Measurements from ENCODE around the gene EPHA4.

EPHA4 gene

DNA sequence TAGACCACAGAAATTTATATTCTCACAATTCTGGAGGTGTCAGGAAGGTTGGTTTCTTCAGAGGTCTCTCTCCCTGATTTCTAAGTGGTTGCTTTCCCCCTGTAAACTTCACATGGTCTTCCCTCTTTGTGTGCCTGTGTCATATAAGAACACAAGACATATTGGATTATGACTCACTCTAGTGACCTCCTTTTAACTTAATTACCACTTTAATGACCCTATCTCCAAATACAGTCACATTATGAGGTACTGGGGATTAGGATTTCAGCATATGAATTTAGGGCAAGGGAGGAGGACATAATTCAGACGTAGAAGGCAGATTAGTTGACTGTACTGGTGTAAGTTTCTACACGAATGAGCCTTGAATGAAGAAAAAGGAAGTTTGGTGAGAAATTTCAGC, 38.2 kb upstream of the EPHA4 start:
- POLR2A ChIA-PET, result no interaction called here
- 93% methylated on average over 2 of the region's 2 CpGs for WGBS (ENCODE audit: insufficient coverage)

DNA sequence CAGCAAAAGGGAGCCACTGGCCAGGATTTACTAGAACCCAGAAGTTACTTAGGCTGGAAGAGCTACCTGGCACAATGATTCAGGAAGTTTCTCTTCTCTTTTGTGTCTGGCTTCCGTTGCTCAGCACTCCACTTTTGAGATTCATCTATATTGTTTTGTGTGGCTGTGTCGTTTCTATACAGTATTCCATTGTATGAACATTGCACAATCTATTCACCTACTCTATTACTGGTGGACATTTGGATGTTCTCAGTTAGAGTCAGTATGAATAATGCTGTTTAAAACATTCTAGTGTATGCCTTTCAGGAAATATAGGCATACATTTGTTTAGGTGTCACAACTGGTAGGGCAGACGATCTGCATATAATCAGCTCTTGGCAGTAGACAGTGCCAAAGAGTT, 36.3 kb upstream of the EPHA4 start:
- Histone ChIP-seq H3K4me1 (ENCODE audit: control extremely low read depth in 1 of 4, control insufficient read depth in 4 of 4, insufficient read depth in 4 of 4, low read length in 3 of 4) (no peaks in the 10 kb centered on the region), H3K27me3 (replicated peaks in 2 of 5; ENCODE audit: control insufficient read depth in 4 of 5, insufficient read depth in 5 of 5, low read length in 4 of 5) (peaks cover 0 to 4% (median 0%) of the 10 kb centered on the region in 5 experiments), H3K27ac (ENCODE audit: insufficient read depth in 1 of 2, low read depth in 1 of 2, low read length in 2 of 2, poor library complexity in 1 of 2, severe bottlenecking in 2 of 2) (no peak overlapping the region), H3K9me3 (ENCODE audit: control extremely low read depth in 1 of 5, control insufficient read depth in 4 of 5, insufficient read depth in 2 of 5, low read depth in 1 of 5, low read length in 4 of 5) (no peaks in the 10 kb centered on the region), H3K4me3 (ENCODE audit: control insufficient read depth in 1 of 7, extremely low read depth in 1 of 7, insufficient read depth in 4 of 7, low read depth in 2 of 7, low read length in 6 of 7) (no peak overlapping the region), H3K36me3 (ENCODE audit: control insufficient read depth in 4 of 4, insufficient read depth in 4 of 4, low read length in 3 of 4) (no peaks in the 10 kb centered on the region)
- POLR2A ChIA-PET, result no interaction called here
- WGBS (ENCODE audit: insufficient coverage), result no CpG with 5 or more reads among the region's 3 CpGs
- no peak for DNase-seq
- CTCF ChIA-PET, result no interaction called here

More for the DNA sequence above, 38.2 kb upstream of the EPHA4 start:
- Histone ChIP-seq H3K4me3 (ENCODE audit: control insufficient read depth in 1 of 7, extremely low read depth in 1 of 7, insufficient read depth in 4 of 7, low read depth in 2 of 7, low read length in 6 of 7) (no peak overlapping the region), H3K27me3 (replicated peaks in 2 of 5; ENCODE audit: control insufficient read depth in 4 of 5, insufficient read depth in 5 of 5, low read length in 4 of 5) (peaks cover 0 to 2% (median 0%) of the 10 kb centered on the region in 5 experiments), H3K9me3 (ENCODE audit: control extremely low read depth in 1 of 5, control insufficient read depth in 4 of 5, insufficient read depth in 2 of 5, low read depth in 1 of 5, low read length in 4 of 5) (no peaks in the 10 kb centered on the region), H3K27ac (ENCODE audit: insufficient read depth in 1 of 2, low read depth in 1 of 2, low read length in 2 of 2, poor library complexity in 1 of 2, severe bottlenecking in 2 of 2) (no peak overlapping the region), H3K36me3 (ENCODE audit: control insufficient read depth in 4 of 4, insufficient read depth in 4 of 4, low read length in 3 of 4) (no peaks in the 10 kb centered on the region), H3K4me1 (ENCODE audit: control extremely low read depth in 1 of 4, control insufficient read depth in 4 of 4, insufficient read depth in 4 of 4, low read length in 3 of 4) (no peaks in the 10 kb centered on the region)
- CTCF ChIA-PET, result no interaction called here
- DNase-seq, result no peak

DNA sequence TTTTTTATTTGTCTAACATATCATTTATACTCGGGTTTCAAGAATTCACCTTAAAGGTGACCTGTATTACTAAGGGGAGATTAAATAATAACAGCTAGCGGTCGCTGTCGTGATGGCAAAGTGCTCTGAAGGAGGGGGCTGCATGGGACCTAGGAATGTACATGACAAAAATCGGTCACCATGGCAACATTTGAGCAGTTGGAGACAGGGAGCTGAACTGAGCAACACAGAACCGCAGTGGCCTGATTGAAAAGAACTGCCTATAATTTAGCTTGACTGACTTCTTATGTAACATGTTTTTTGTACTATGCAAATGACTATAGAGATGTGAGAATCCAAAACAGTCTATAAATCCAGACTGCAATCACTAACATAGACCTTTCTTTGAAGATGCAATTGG, 34.3 kb upstream of the EPHA4 start:
- Histone ChIP-seq H3K9me3 (ENCODE audit: control extremely low read depth in 1 of 5, control insufficient read depth in 4 of 5, insufficient read depth in 2 of 5, low read depth in 1 of 5, low read length in 4 of 5) (no peaks in the 10 kb centered on the region), H3K27me3 (replicated peaks in 2 of 5; ENCODE audit: control insufficient read depth in 4 of 5, insufficient read depth in 5 of 5, low read length in 4 of 5) (peaks cover 0 to 4% (median 0%) of the 10 kb centered on the region in 5 experiments), H3K36me3 (ENCODE audit: control insufficient read depth in 4 of 4, insufficient read depth in 4 of 4, low read length in 3 of 4) (no peaks in the 10 kb centered on the region), H3K27ac (ENCODE audit: insufficient read depth in 1 of 2, low read depth in 1 of 2, low read length in 2 of 2, poor library complexity in 1 of 2, severe bottlenecking in 2 of 2) (no peak overlapping the region), H3K4me3 (ENCODE audit: control insufficient read depth in 1 of 7, extremely low read depth in 1 of 7, insufficient read depth in 4 of 7, low read depth in 2 of 7, low read length in 6 of 7) (no peak overlapping the region), H3K4me1 (ENCODE audit: control extremely low read depth in 1 of 4, control insufficient read depth in 4 of 4, insufficient read depth in 4 of 4, low read length in 3 of 4) (no peaks in the 10 kb centered on the region)
- ChIA-PET CTCF (no interaction called here), POLR2A (no interaction called here)
- no peak for DNase-seq
- WGBS (ENCODE audit: insufficient coverage), result 95% methylated on average over 5 of the region's 6 CpGs

DNA sequence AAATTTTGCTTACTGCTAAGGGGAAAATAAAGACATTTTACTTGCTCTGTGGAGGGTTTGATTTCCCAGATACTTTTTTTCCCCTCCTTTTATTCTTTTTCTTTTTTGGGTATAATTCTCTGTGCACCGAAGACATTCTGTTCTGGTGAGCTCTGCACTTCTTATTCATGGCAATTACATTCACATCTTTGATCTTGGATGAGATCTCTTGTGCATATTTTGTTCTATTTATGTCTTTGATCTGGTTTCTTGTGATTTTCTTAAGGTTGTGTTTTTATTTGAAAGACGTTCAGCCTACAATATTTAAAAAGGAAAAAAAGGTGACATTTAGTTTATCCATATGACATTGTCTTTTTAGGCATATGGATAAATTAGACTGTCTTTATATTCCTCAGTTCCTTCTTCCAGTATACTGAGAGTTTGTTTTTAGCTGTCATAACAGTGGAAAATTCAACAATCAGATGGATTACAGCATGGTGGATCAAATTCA, 33.7 kb upstream of the EPHA4 start:
- no peak overlapping the region for H3K27ac ChIP-seq (ENCODE audit: insufficient read depth in 1 of 2, low read depth in 1 of 2, low read length in 2 of 2, poor library complexity in 1 of 2, severe bottlenecking in 2 of 2)
- H3K36me3 ChIP-seq (ENCODE audit: control insufficient read depth in 4 of 4, insufficient read depth in 4 of 4, low read length in 3 of 4), result no peaks in the 10 kb centered on the region
- H3K4me3 ChIP-seq (ENCODE audit: control insufficient read depth in 1 of 7, extremely low read depth in 1 of 7, insufficient read depth in 4 of 7, low read depth in 2 of 7, low read length in 6 of 7), result no peak overlapping the region
- DNase-seq, result no peak
- ChIA-PET POLR2A (no interaction called here), CTCF (interaction anchor here (0.5 kb wide), 1 partner anchor 12 kb away, joined by 3 read pairs; no protein-coding TSS in a partner anchor)
- WGBS (ENCODE audit: insufficient coverage), result no CpG with 5 or more reads among the region's 2 CpGs
- no peaks in the 10 kb centered on the region for H3K9me3 ChIP-seq (ENCODE audit: control extremely low read depth in 1 of 5, control insufficient read depth in 4 of 5, insufficient read depth in 2 of 5, low read depth in 1 of 5, low read length in 4 of 5)
- peaks cover 0 to 4% (median 0%) of the 10 kb centered on the region in 5 experiments for H3K27me3 ChIP-seq (replicated peaks in 2 of 5; ENCODE audit: control insufficient read depth in 4 of 5, insufficient read depth in 5 of 5, low read length in 4 of 5)
- no peaks in the 10 kb centered on the region for H3K4me1 ChIP-seq (ENCODE audit: control extremely low read depth in 1 of 4, control insufficient read depth in 4 of 4, insufficient read depth in 4 of 4, low read length in 3 of 4)

DNA sequence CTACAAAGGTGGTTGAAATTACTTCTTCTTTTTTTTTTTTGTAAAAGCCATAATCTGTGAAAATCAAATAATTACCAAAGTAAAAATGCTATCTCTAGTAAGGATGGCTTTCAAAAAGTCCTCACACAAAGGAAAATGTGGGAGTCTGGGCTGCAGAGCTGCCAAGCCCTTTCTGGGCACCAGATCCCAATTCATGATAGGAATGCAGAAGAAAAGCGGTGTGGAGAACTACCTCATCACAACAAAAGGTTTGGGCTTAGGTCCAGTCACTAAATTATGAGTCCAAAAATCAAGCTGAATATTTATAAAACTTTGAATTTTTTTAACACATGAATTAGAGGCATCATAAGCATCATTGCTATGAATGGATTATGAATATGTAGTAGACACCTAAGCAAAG, 30.8 kb upstream of the EPHA4 start:
- Histone ChIP-seq H3K9me3 (ENCODE audit: control extremely low read depth in 1 of 5, control insufficient read depth in 4 of 5, insufficient read depth in 2 of 5, low read depth in 1 of 5, low read length in 4 of 5) (no peaks in the 10 kb centered on the region), H3K4me3 (ENCODE audit: control insufficient read depth in 1 of 7, extremely low read depth in 1 of 7, insufficient read depth in 4 of 7, low read depth in 2 of 7, low read length in 6 of 7) (no peak overlapping the region), H3K27ac (ENCODE audit: insufficient read depth in 1 of 2, low read depth in 1 of 2, low read length in 2 of 2, poor library complexity in 1 of 2, severe bottlenecking in 2 of 2) (no peak overlapping the region), H3K4me1 (ENCODE audit: control extremely low read depth in 1 of 4, control insufficient read depth in 4 of 4, insufficient read depth in 4 of 4, low read length in 3 of 4) (no peaks in the 10 kb centered on the region), H3K27me3 (replicated peaks in 2 of 5; ENCODE audit: control insufficient read depth in 4 of 5, insufficient read depth in 5 of 5, low read length in 4 of 5) (peaks cover 0 to 4% (median 0%) of the 10 kb centered on the region in 5 experiments), H3K36me3 (ENCODE audit: control insufficient read depth in 4 of 4, insufficient read depth in 4 of 4, low read length in 3 of 4) (no peaks in the 10 kb centered on the region)
- DNase-seq, result no peak
- ChIA-PET POLR2A (interaction anchor here (0.7 kb wide), 1 partner anchor 807 kb away, joined by 3 read pairs; no protein-coding TSS in a partner anchor), CTCF (no interaction called here)
- no CpG with 5 or more reads among the region's 1 CpG for WGBS (ENCODE audit: insufficient coverage)

DNA sequence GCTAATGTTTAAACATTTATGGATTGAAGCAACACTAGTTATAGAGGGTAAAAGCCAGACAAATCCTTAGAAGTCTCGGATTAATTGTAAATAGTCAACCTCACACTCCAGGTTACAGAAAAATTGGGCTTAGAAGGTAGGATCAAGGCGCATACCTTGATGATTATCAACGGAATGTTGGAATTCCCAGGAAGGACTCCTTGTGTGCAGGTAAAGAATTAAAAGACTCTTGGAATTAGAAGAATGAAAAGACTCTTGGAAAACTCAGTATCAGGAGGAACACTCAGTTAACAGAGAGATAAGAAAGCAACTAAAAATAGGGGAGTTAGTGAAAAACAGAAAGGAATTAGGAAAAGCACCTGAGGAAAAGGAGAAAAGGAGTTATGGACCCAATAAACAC, 29.3 kb upstream of the EPHA4 start:
- ChIA-PET POLR2A (no interaction called here), CTCF (no interaction called here)
- no peaks in the 10 kb centered on the region for H3K36me3 ChIP-seq (ENCODE audit: control insufficient read depth in 4 of 4, insufficient read depth in 4 of 4, low read length in 3 of 4)

DNA sequence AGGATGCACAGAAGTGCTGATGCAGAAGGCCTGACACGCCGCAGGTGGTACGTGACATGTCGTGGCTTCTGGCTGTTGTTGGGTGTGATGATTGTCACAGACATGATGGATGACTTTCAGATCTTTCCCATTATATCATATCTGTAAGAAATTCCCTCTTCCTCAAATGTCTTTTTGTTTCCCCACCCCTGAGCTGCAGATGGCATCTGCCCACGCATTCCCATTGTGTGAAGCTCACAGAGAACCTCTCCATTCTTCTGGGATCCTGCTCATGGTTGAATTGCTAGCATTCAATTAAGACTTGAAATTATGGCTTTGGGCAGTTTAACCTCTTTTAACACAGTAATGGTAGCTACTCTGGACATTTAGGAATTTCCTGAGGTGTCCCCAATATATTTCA, 28.3 kb upstream of the EPHA4 start:
- H3K36me3 ChIP-seq (ENCODE audit: control insufficient read depth in 4 of 4, insufficient read depth in 4 of 4, low read length in 3 of 4), result no peaks in the 10 kb centered on the region
- peaks cover 0 to 4% (median 0%) of the 10 kb centered on the region in 5 experiments for H3K27me3 ChIP-seq (replicated peaks in 2 of 5; ENCODE audit: control insufficient read depth in 4 of 5, insufficient read depth in 5 of 5, low read length in 4 of 5)
- no peak overlapping the region for H3K27ac ChIP-seq (ENCODE audit: insufficient read depth in 1 of 2, low read depth in 1 of 2, low read length in 2 of 2, poor library complexity in 1 of 2, severe bottlenecking in 2 of 2)
- H3K9me3 ChIP-seq (ENCODE audit: control extremely low read depth in 1 of 5, control insufficient read depth in 4 of 5, insufficient read depth in 2 of 5, low read depth in 1 of 5, low read length in 4 of 5), result no peaks in the 10 kb centered on the region
- POLR2A ChIA-PET, result no interaction called here
- no peak overlapping the region for H3K4me3 ChIP-seq (ENCODE audit: control insufficient read depth in 1 of 7, extremely low read depth in 1 of 7, insufficient read depth in 4 of 7, low read depth in 2 of 7, low read length in 6 of 7)
- 100% methylated on average over 1 of the region's 5 CpGs for WGBS (ENCODE audit: insufficient coverage)
- CTCF ChIA-PET, result no interaction called here
- no peak for DNase-seq
- H3K4me1 ChIP-seq (ENCODE audit: control extremely low read depth in 1 of 4, control insufficient read depth in 4 of 4, insufficient read depth in 4 of 4, low read length in 3 of 4), result no peaks in the 10 kb centered on the region

More for the DNA sequence above, 29.3 kb upstream of the EPHA4 start:
- Histone ChIP-seq H3K4me1 (ENCODE audit: control extremely low read depth in 1 of 4, control insufficient read depth in 4 of 4, insufficient read depth in 4 of 4, low read length in 3 of 4) (no peaks in the 10 kb centered on the region), H3K4me3 (ENCODE audit: control insufficient read depth in 1 of 7, extremely low read depth in 1 of 7, insufficient read depth in 4 of 7, low read depth in 2 of 7, low read length in 6 of 7) (no peak overlapping the region), H3K27me3 (replicated peaks in 2 of 5; ENCODE audit: control insufficient read depth in 4 of 5, insufficient read depth in 5 of 5, low read length in 4 of 5) (peaks cover 0 to 4% (median 0%) of the 10 kb centered on the region in 5 experiments), H3K27ac (ENCODE audit: insufficient read depth in 1 of 2, low read depth in 1 of 2, low read length in 2 of 2, poor library complexity in 1 of 2, severe bottlenecking in 2 of 2) (no peak overlapping the region), H3K9me3 (ENCODE audit: control extremely low read depth in 1 of 5, control insufficient read depth in 4 of 5, insufficient read depth in 2 of 5, low read depth in 1 of 5, low read length in 4 of 5) (no peaks in the 10 kb centered on the region)
- WGBS (ENCODE audit: insufficient coverage), result 100% methylated on average over 1 of the region's 3 CpGs
- no peak for DNase-seq

Measured in common myeloid progenitor, CD34-positive (primary cell).